ENCODE measurements around the gene PUM2. TPM values are rescaled to one million over a fixed set of nuclear protein-coding genes. Genes with fewer than 3 reads are reported as not detected.
A peak's percentile ranks its signal among the peaks of the same experiment; 100 is the strongest.

The PUM2 gene
- total and polyA plus RNA-seq, 11 donors: 18.6 to 75.4 (median 58.5) TPM

DNA sequence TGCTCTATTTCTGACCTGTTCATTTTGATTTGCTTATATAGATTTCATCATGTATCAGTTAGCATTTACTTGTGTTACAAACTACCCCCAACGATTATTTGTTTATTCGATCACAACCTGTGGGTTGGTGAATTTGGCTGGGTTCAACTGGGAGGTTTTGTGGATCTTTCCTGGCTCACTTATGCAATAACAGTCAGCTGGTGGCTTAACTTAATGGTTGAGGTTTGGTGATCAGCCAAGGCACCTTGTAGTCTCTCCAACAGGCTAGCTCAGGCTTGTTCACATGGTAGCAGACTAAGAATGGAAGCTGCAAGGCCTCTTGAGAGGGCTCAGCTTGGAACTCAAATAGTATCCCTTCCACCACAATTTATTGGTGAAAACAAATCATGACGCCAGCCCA lies 5.4 kb upstream of the PUM2 start:
- Histone ChIP-seq H3K4me3 (no peak overlapping the region), H3K27me3 (no peaks in the 10 kb centered on the region), H3K36me3 (no peaks in the 10 kb centered on the region), H3K27ac (no peak overlapping the region), H3K4me1 (peaks cover 0 to 24% (median 8%) of the 10 kb centered on the region in 12 donors), H3K9me3 (no peaks in the 10 kb centered on the region)
- ATAC-seq (no peak), DNase-seq (no peak)
- TF ChIP-seq, protein P1, sequence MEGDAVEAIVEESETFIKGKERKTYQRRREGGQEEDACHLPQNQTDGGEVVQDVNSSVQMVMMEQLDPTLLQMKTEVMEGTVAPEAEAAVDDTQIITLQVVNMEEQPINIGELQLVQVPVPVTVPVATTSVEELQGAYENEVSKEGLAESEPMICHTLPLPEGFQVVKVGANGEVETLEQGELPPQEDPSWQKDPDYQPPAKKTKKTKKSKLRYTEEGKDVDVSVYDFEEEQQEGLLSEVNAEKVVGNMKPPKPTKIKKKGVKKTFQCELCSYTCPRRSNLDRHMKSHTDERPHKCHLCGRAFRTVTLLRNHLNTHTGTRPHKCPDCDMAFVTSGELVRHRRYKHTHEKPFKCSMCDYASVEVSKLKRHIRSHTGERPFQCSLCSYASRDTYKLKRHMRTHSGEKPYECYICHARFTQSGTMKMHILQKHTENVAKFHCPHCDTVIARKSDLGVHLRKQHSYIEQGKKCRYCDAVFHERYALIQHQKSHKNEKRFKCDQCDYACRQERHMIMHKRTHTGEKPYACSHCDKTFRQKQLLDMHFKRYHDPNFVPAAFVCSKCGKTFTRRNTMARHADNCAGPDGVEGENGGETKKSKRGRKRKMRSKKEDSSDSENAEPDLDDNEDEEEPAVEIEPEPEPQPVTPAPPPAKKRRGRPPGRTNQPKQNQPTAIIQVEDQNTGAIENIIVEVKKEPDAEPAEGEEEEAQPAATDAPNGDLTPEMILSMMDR (IDR thresholded peaks at IDR 0.05): no peak
- TF ChIP-seq POLR2A (IDR thresholded peaks at IDR 0.05): no peak
- intact Hi-C loops (cut with DNase I): no loop called here
- WGBS, 4 donors: 68 to 89% (median 77%) methylated on average over 3 of the region's 3 CpGs

DNA sequence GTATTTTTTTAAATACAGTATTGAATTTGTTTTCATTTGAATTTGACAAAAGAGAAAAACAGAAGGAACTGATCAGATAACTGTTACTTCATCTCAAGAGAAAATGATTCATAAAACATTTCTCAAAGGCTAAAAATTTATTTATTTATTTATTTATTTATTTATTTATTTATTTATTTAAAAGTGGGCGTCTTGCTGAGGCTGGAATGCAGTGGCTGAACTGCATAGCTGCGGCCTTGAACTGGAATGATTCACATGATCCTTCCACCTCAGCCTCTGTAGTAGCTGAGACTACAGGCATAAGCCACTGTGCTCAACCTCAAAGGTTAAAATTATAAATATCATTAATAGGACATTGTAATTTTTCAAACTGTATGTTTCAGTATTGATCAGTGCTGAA lies 4.5 kb upstream of the PUM2 start:
- ATAC-seq: no peak
- no peak for DNase-seq
- no peak overlapping the region for H3K4me3 ChIP-seq
- H3K4me1 ChIP-seq: peaks cover 0 to 16% (median 8%) of the 10 kb centered on the region in 12 donors
- no peaks in the 10 kb centered on the region for H3K36me3 ChIP-seq
- H3K27ac ChIP-seq: no peak overlapping the region
- no peaks in the 10 kb centered on the region for H3K9me3 ChIP-seq
- no peaks in the 10 kb centered on the region for H3K27me3 ChIP-seq
- WGBS, 4 donors: 84 to 94% (median 91%) methylated on average over 2 of the region's 2 CpGs
- intact Hi-C loops (cut with DNase I): no loop called here
- TF ChIP-seq, protein P1 (IDR thresholded peaks at IDR 0.05): no peak
- no peak for TF ChIP-seq POLR2A (IDR thresholded peaks at IDR 0.05)

- Histone ChIP-seq H3K27ac (no peak overlapping the region), H3K4me3 (no peak overlapping the region), H3K4me1 (peaks cover 4 to 30% (median 18%) of the 10 kb centered on the region in 12 donors), H3K27me3 (no peaks in the 10 kb centered on the region), H3K9me3 (no peaks in the 10 kb centered on the region), H3K36me3 (peaks cover 0 to 6% (median 0%) of the 10 kb centered on the region in 9 donors)
- intact Hi-C loops (cut with DNase I): no loop called here
- TF ChIP-seq, protein P1 (IDR thresholded peaks at IDR 0.05): no peak
- no peak for TF ChIP-seq POLR2A (IDR thresholded peaks at IDR 0.05)
- DNase-seq (no peak), ATAC-seq (no peak)
- WGBS, 4 donors: 85 to 89% (median 88%) methylated on average over 9 of the region's 9 CpGs
Measured at GRCh38 chr2:20353241-20353992, 2.8 kb upstream of the PUM2 start.

DNA sequence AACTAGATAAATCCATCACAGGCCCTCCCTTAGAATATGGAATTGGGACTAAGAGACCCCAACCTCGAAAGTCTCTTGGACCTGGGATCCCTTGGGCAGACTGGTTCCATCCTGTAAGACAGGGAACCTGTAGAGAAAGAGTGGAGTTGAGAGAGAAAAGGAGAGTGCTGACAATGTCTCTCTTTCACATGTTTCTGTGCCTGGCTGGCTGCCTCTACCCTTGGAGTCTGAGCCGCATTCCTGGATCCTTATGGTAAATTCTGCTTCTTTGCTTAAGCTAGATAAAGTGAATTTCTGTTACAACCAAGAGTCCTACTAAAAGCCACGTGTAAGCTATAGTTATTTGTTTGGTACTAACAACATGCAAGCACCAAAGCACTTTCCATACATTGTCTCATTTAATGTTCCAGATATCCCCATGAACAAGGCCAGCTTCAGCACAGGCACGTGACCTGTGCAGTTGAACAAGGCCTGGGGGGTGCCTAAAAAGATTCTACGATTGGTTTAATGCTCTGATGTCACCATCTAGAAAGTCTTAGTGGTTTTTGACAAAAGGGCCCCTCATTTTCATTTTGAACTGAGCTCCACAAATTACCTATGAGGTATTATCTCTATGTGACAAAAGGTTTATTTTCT lies 2.1 kb upstream of the PUM2 start:
- DNase-seq (no peak), ATAC-seq (no peak)
- intact Hi-C loops (cut with DNase I): no loop called here
- H3K27me3 ChIP-seq: no peaks in the 10 kb centered on the region
- TF ChIP-seq, protein P1 (IDR thresholded peaks at IDR 0.05): no peak
- no peak for TF ChIP-seq POLR2A (IDR thresholded peaks at IDR 0.05)
- H3K9me3 ChIP-seq: no peaks in the 10 kb centered on the region
- peak overlapping the region in 1 of 12 donors; percentile 97 for H3K27ac ChIP-seq
- H3K36me3 ChIP-seq: peaks cover 0 to 8% (median 0%) of the 10 kb centered on the region in 9 donors
- H3K4me3 ChIP-seq: no peak overlapping the region
- WGBS, 4 donors: 85 to 93% (median 88%) methylated on average over 5 of the region's 5 CpGs
- peaks cover 5 to 37% (median 25%) of the 10 kb centered on the region in 12 donors for H3K4me1 ChIP-seq
